OCI-LY7 (cell line): ENCODE results near the gene CDR2L.

Source experiments
- CTCF ChIP-seq: fragments of 200-600 bp; sonication (generic); conservative IDR thresholded peaks from 2 replicates; pipeline ENCODE4 v1.5.1; 2014; ENCODE audit warnings: mild to moderate bottlenecking, antibody characterized with exemption, low read length, moderate library complexity, mixed read lengths
- EZH2phosphoT487 ChIP-seq: fragments of 200-600 bp; sonication (generic); IDR thresholded peaks from 2 replicates; pipeline ENCODE4 v1.6.1; 2018; ENCODE audit warnings: low read depth, borderline replicate concordance, mild to moderate bottlenecking, mixed run types, antibody characterized with exemption, low read length, moderate library complexity, mixed read lengths

DNA sequence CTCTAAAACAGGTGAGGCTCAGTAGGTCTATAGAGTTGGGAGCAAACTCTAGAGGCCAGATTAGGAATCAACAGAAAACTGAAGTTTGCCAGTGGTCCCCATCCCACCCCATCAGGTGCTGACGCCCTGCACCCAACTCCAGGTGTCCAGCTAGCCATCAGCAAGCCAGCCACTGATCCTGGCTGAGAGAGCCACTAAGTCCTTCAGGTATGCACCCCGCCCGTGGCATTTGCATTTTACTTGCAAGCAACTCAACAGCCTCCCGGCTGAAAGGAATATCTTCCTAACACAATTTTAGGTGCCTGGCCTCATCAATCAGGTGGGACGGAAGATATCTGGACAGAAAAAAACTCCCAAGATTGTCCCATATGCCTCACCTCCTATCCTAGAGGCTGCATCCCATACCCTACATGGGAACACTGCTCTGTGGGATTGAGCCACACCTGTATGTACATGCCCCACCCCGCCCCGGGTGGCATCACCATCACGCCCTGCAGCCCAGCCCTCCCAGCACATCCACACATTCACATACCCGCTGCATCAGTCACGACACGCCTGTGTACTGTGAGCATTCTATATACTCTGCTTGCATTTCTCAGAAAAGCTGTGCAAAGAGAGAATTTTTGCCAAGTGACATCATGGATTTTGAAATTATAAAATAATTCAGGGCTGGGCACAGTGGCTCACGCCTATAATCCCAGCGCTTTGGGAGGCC, 43.5 kb upstream of the CDR2L start:
- TF ChIP-seq EZH2phosphoT487 (no peak), CTCF (no peak)
